Hematopoietic multipotent progenitor cell treated with erythropoietin and hydrocortisone succinate and interleukin-3 and kit ligand, for 4 days (in vitro differentiated cells): ENCODE measurements around the gene FAM47A.

ENCODE experiments used
- DNase-seq: peaks from one replicate; pipeline ENCODE4 v3.0.0-alpha.2; 2015

The FAM47A gene

DNA sequence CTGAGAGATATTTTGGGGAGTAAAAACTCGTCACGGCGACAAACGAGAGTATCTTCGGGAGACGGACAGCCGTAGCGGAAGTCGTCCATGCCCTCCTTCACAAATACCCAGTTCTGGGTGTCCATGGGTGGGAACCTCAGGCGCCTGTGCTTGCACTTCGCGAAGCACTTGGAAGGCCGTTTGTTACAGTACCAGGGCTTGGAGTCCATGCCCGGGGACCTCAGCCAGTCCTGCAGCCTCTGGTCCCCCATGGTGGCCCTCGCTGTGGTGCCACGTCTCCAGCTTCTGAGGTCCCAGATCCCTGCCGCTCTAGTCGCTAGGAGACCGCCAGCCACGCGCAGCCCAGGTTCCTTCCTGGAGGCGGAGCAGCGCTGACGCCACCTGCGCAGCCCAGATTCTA, at the start of gene FAM47A:
TSS of gene FAM47A (minus strand) at position 287 of the 400 bp plus-strand sequence. CDS start at position 251, 36 bp downstream.
- no peak for DNase-seq

DNA sequence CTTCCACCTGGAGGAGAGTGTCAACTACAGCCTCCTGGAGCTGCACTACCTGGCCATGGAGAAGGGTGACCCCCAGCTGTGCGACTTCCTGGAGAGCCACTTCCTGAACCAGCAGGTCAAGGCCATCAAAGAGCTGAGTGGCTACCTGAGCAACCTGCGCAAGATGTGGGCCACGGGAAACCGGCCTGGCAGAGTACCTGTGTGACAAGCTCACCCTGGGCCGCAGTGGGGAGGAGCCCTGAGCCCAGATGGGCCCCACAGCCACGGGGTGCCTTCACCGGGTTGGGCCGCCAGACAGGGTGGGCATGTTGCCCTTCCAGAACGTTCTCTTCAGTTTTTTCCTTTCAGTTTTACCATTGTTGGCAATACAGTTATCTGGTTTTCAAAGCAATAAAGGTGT, 15.2 kb upstream of the FAM47A start:
- DNase-seq = no peak

DNA sequence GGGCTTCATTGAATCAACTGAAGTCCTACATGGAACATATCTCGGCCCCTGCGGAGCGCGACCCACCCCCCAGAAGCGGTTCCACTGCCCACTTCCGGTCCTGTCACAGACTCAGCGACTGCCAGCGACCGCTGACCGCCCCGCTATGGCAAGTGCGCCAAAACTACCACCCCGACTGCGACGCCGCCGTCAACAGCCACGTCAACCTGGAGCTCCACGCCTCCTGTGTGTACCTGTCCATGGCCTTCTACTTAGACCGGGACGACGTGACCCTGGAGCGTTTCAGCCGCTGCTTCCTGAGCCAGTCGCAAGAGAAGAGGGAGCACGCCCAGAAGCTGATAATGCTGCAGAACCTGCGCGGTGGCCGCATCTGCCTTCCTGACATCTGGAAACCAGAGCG, 14.8 kb upstream of the FAM47A start:
- DNase-seq = no peak

DNA sequence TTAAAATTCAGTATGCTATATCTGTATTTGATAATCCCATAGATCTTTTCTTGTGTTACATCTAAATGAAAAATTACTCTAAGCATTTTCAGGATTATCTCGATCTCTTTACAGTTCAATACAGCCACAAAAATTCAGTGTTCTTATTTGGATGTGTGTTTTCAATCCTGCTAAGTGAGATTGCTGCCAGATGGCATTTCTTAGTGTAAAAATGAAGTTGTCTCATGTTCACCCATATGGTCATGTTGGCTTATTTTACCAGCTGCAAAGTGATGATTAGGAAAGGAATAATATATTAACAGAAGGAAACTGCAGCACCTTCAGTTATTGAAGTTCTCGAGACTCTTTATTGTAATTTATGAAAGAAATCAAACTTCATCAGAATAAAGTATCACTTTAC, 12.1 kb upstream of the FAM47A start:
- DNase-seq = no peak

DNA sequence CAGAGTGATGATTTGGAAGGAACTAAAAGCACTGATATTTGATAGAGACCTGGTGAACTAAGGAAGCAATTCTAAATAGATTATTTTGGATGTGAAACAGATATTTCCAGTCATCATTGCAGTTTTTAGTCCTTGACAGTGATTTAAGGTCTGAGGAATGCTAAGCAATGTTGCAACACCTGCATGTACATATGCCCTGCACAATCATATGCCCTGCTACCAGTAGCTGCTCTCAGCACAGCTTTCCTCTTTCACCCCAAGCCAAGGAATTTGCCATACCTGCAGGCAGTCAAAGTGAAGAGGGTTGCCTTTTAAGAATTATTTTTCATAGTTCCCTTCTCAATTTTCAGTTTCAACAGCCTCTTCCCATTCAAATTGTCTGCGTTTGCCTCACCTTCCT, 8.7 kb upstream of the FAM47A start:
- DNase-seq = no peak

DNA sequence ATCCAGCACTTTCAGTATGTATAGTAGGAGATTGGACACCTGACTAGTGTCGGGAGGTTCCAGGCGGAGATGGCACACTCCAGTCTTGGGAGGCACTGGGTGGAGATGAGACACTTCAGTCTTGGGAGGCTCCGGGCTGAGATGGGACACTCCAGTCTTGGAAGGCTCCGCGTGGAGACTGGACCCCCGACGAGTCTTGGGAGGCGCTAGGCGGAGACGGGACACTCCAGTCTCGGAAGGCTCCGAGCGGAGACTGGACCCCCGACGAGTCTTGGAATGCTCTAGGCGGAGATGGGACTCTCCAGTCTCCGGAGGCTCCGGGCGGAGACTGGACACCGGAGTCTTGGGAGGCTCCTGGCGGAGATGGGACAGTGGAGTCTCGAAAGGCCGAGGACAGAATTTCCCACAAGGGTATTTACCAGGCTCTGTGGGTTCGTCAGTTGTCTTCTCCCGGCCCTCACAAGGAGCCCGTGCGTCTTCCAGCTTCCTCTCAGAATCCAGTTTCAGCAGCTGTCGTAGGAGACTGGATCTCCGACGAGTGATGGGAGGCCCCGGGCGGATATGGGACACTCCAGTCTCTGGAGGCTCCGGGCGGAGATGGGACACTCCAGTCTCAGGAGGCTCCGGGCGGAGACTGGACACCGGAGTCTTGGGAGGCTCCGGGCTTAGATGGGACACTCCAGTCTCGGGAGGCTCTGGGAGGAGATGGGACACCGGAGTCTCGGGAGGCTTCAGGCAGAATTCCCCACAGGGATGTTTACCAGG, 952 bp downstream of the FAM47A start:
- DNase-seq = no peak

DNA sequence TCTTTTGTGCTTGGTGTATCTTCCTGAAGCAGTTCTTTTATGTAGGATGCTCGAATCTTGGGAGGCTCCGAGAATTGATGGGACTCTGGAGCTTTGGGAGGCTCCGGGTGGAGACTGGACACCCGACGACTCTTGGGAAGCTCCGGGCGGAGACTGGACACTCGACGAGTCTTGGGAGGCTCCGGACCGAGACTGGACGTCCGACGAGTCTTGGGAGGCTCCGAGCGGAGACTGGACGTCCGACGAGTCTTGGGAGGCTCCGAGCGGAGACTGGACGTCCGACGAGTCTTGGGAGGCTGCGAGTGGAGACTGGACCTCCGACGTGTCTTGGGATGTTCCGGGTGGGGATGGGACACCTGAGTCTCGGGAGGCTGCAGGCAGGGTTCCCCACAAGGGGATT, 1.6 kb downstream of the FAM47A start:
- DNase-seq = no peak

DNA sequence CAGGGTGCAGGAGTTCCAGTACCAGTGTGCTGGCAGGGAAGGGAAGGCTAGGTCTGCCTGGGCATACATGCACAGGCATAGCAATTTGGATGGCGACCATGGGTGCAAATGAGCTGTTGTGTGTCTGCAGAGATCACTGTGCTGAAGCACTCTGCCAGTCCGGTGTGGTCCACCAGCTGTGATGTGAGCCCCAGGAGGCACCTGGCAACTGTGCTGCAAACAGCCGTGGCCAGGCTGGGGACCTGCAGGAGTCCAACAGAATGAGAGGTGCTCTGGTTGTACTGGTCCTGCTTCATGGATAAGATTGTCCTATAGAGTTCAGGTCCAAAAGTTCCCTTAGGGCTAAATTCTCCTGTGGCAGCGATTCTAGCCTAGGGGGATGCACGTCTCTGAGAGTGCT, 6.1 kb downstream of the FAM47A start:
- DNase-seq = no peak

DNA sequence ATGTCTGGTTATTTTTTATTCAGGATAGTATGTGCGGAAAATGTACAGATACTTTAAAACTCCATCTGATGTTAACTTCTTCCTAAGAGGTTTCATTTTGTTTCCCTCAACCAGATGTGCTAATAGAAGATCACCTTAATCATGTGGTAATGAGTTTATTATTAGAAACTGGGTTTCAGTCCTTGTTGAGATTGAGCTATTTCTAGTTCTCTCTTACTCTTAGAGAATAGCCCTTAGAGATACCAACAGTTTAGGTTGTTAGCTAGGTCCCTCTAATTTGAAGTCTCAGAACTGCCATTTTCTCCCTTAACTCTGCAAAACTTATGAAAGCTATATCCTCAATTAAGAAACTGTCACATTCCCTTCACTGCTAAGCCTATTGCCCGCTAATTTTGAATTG, 13.0 kb downstream of the FAM47A start:
- DNase-seq = no peak

DNA sequence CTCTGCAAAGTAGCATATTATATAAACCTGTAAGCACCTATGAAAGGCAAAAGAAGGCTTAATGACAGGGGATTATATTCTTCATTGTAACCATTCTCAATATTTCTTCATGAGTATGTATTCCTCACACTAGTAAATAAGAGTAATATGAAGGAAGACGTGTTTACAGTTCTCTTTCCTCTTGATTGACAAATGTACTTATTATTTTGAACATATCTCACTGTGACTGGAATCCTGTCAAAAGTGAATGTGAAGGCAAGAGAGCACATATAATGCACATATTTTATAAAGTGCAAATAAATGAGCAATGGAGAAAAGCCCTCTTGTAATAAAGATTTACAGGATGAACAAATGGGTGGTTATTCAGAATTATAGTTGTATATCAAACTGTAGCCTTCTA, 19.7 kb downstream of the FAM47A start:
- no peak for DNase-seq
